ENCODE results near the gene SLC66A2. TPM values are rescaled to one million over a fixed set of nuclear protein-coding genes. Genes with fewer than 3 reads are reported as not detected.
A peak's percentile ranks its signal among the peaks of the same experiment; 100 is the strongest.

SLC66A2 gene
- total RNA-seq, 4 donors from 2014 or later: 56.5 to 183 (median 92.9) TPM

DNA sequence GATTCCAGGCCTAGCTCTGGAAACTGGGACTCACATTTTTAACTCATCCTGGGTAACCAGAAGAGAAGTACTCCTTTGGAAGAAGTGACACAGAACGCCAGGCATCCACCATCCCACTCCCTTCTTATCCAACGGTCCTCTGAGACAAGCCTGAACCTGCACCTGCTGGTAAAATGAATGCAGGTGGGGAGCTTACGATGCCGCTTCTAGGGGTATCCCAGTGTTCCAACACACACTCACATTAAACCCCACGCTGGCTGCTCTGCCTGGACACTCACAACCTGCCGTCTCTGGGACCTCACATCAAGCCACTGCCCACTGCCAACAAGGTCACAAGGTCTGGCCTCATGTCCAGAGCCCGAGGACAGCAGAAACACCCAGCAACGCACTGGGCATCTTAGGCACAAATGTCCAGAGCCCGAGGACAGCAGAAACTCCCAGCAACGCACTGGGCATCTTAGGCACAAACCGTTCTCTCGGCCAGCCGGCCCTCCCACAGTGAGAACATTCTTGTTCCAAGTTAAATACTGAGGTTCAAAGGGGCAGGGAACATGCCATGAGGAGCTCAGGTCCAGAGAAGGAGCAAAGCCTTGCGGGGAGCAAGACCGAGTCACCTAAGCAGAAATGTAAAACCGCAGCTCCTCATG is 9.9 kb downstream of the SLC66A2 start:
- Histone ChIP-seq H3K9me3 (no peaks in the 10 kb centered on the region), H3K4me1 (peaks cover 5 to 89% (median 54%) of the 10 kb centered on the region in 4 donors), H3K27ac (peak overlapping the region in 1 of 4 donors; percentile 68), H3K27me3 (no peaks in the 10 kb centered on the region), H3K4me3 (no peak overlapping the region), H3K36me3 (peaks cover 0 to 13% (median 2%) of the 10 kb centered on the region in 4 donors)
- WGBS, 2 donors (ENCODE audit: low coverage in 1 of 2): 74 to 83% methylated on average over 5 to 16 of the region's 16 CpGs
- TF ChIP-seq POLR2A (IDR thresholded peaks at IDR 0.05): no peak
- in situ Hi-C loops (cut with MboI; ENCODE audit: low pct_ligation_motif_present in 1 of 4, low pct_unique_long_range_greater_than_20kb in 1 of 4, low sequenced_read_pairs in 3 of 4) (no loop called here), intact Hi-C loops (cut with DNase I; ENCODE audit: low total_unique reads) (no loop called here)
- DNase-seq: peak; percentile 6

DNA sequence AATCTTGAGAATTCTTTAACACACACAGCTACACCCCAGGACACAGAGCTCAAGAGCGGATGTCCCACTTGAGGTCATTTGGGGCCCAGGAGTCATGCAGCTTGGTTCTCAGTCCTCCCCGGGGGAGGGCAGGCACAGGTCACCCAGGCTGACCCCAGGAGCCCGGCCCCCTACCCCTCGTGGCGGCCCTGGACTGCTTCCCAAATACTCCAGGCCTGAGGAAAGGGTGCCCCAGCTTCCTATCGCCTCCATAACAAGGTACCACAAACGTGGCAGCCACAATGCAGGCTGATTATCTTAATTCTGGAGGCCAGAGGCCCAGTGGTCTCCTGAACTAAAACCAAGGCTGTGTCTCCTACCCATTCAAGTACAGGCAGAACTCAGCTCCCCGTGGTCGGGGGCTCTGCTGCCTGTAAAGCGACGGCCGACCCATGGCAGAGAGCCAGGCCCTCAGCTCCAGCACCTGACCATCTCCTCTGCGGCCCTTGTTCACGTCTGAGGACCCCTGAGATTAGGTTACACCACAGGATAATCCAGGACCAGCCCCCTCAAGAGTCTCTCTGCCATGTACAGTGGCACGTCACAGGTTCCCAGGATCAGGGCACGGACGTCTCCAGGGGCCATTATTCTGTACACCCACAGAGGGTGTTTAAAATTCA is 10.5 kb downstream of the SLC66A2 start:
- H3K27me3 ChIP-seq: no peaks in the 10 kb centered on the region
- intact Hi-C loops (cut with DNase I; ENCODE audit: low total_unique reads): no loop called here
- no peak overlapping the region for H3K27ac ChIP-seq
- DNase-seq: peak; percentile 8
- H3K36me3 ChIP-seq: peaks cover 0 to 13% (median 2%) of the 10 kb centered on the region in 4 donors
- peaks cover 5 to 89% (median 58%) of the 10 kb centered on the region in 4 donors for H3K4me1 ChIP-seq
- 87 to 100% methylated on average over 2 to 17 of the region's 17 CpGs for WGBS, 2 donors (ENCODE audit: low coverage in 1 of 2)
- TF ChIP-seq, protein P1, sequence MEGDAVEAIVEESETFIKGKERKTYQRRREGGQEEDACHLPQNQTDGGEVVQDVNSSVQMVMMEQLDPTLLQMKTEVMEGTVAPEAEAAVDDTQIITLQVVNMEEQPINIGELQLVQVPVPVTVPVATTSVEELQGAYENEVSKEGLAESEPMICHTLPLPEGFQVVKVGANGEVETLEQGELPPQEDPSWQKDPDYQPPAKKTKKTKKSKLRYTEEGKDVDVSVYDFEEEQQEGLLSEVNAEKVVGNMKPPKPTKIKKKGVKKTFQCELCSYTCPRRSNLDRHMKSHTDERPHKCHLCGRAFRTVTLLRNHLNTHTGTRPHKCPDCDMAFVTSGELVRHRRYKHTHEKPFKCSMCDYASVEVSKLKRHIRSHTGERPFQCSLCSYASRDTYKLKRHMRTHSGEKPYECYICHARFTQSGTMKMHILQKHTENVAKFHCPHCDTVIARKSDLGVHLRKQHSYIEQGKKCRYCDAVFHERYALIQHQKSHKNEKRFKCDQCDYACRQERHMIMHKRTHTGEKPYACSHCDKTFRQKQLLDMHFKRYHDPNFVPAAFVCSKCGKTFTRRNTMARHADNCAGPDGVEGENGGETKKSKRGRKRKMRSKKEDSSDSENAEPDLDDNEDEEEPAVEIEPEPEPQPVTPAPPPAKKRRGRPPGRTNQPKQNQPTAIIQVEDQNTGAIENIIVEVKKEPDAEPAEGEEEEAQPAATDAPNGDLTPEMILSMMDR (IDR thresholded peaks at IDR 0.05): no peak
- TF ChIP-seq POLR2AphosphoS5 (IDR thresholded peaks at IDR 0.05) (no peak), EP300 (IDR thresholded peaks at IDR 0.05; ENCODE audit: low read depth) (no peak), POLR2A (IDR thresholded peaks at IDR 0.05) (no peak)
- no peaks in the 10 kb centered on the region for H3K9me3 ChIP-seq
- no peak overlapping the region for H3K4me3 ChIP-seq
- in situ Hi-C loops (cut with MboI; ENCODE audit: low pct_ligation_motif_present in 1 of 4, low pct_unique_long_range_greater_than_20kb in 1 of 4, low sequenced_read_pairs in 3 of 4): no loop called here

DNA sequence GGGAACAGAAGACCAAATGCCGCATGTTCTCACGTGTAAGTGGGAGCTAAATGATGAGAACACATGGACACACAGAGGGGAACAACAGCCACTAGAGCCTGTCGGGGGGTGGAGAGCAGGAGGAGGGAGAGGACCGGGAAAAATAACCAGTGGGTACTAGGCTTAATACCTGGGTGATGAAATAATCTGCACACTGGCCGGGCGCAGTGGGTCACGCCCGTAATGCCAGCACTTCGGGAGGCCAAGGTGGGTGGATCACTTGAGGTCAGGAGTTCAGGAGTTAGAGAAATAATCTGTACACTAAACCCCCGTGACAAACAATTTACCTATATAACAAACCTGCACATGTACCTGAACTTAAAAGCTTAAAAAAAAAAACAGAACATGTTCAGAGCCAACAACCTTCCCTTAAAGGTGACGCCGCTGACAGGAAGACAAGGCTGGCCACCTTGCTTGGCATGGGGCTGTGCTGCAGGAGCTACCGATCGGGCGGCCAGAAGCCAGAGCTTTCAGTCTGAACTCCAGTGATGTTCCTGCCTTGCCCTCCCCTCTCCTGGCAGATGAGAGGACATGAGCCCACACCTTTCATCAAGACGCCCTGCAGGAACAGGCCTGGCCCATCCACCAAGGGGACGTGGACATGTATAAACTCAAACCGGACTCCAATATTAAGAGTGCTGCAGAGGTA is 11.2 kb downstream of the SLC66A2 start:
- no peaks in the 10 kb centered on the region for H3K9me3 ChIP-seq
- TF ChIP-seq, protein P1 (IDR thresholded peaks at IDR 0.05): no peak
- TF ChIP-seq POLR2A (IDR thresholded peaks at IDR 0.05) (no peak), EP300 (IDR thresholded peaks at IDR 0.05; ENCODE audit: low read depth) (no peak), POLR2AphosphoS5 (IDR thresholded peaks at IDR 0.05) (no peak)
- peaks cover 5 to 89% (median 56%) of the 10 kb centered on the region in 4 donors for H3K4me1 ChIP-seq
- no peaks in the 10 kb centered on the region for H3K27me3 ChIP-seq
- no peak overlapping the region for H3K4me3 ChIP-seq
- in situ Hi-C loops (cut with MboI; ENCODE audit: low pct_ligation_motif_present in 1 of 4, low pct_unique_long_range_greater_than_20kb in 1 of 4, low sequenced_read_pairs in 3 of 4) (no loop called here), intact Hi-C loops (cut with DNase I; ENCODE audit: low total_unique reads) (no loop called here)
- WGBS, 2 donors (ENCODE audit: low coverage in 1 of 2): 75 to 87% methylated on average over 9 to 18 of the region's 18 CpGs
- H3K36me3 ChIP-seq: peaks cover 0 to 13% (median 2%) of the 10 kb centered on the region in 4 donors
- no peak overlapping the region for H3K27ac ChIP-seq
- DNase-seq: peak; percentile 7

DNA sequence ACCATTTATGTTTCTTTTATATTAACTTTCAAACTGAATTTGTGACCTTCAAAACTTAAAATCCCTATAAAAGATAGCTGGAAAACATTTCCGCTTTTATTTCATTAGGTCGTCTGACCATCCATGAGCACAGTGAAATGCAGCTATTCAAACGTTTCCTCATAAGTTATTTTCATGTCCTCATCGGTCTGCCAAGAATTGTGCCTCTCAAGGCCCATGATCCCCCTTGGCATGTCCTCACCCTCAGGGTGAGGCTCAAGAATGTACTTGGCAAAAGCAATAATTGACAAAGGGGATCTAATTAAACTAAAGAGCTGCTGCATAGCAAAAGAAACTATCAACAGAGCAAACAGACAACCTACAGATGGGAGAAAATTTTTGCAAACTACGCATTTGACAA is 12.4 kb downstream of the SLC66A2 start:
- Histone ChIP-seq H3K27ac (peak overlapping the region in 1 of 4 donors; percentile 10), H3K27me3 (no peaks in the 10 kb centered on the region), H3K4me3 (no peak overlapping the region), H3K36me3 (peaks cover 0 to 13% (median 2%) of the 10 kb centered on the region in 4 donors), H3K9me3 (no peaks in the 10 kb centered on the region), H3K4me1 (peaks cover 5 to 89% (median 56%) of the 10 kb centered on the region in 4 donors)
- intact Hi-C loops (cut with DNase I; ENCODE audit: low total_unique reads): no loop called here
- peak; percentile 9 for DNase-seq
- 63 to 73% methylated on average over 5 of the region's 5 CpGs for WGBS, 2 donors (ENCODE audit: low coverage in 1 of 2)
- in situ Hi-C loops (cut with MboI; ENCODE audit: low pct_ligation_motif_present in 1 of 4, low pct_unique_long_range_greater_than_20kb in 1 of 4, low sequenced_read_pairs in 3 of 4): no loop called here
- TF ChIP-seq POLR2A (IDR thresholded peaks at IDR 0.05) (no peak), POLR2AphosphoS5 (IDR thresholded peaks at IDR 0.05) (no peak), EP300 (IDR thresholded peaks at IDR 0.05; ENCODE audit: low read depth) (no peak)
- TF ChIP-seq, protein P1 (IDR thresholded peaks at IDR 0.05): no peak

Data from transverse colon (tissue), 4 donors.